Measurements from ENCODE around the gene XKR7. TPM values are rescaled to one million over a fixed set of nuclear protein-coding genes. Genes with fewer than 3 reads are reported as not detected.

XKR7 gene
- total and polyA plus RNA-seq, 2 donors (not counting 3 experiments of a cell fraction or from before 2014, with no cell fraction given), result 0.04 TPM; not detected in 1

GRCh38 chr20:31972471-31973021 is 4.6 kb downstream of the XKR7 start:
- FAIRE-seq, result no peak
- H3K27ac ChIP-seq (ENCODE audit: insufficient read depth, low read depth, low read length), result no peak overlapping the region
- no peaks in the 10 kb centered on the region for H3K4me1 ChIP-seq (ENCODE audit: control insufficient read depth, extremely low read depth, insufficient read depth, low read length)
- ChIA-PET POLR2A (no interaction called here), CTCF (interaction anchor here (1.8 kb wide), 1 partner anchor 21 kb away, joined by 5 read pairs; the partner anchor contains the start of gene PDRG1)
- no peak overlapping the region for H2AFZ ChIP-seq (ENCODE audit: low read depth, low read length)
- H3K9ac ChIP-seq (replicated peaks; ENCODE audit: extremely low read depth, insufficient read depth, low read length), result no peak overlapping the region
- BruUV-seq (replicated peaks), result no TSS peak
- no peaks in the 10 kb centered on the region for H4K20me1 ChIP-seq (replicated peaks; ENCODE audit: control insufficient read depth, extremely low read depth, insufficient read depth, low read length)
- DNase-seq (ENCODE audit: low read depth, low spot score), result no peak
- no peaks in the 10 kb centered on the region for H3K36me3 ChIP-seq (ENCODE audit: control insufficient read depth in 2 of 2, extremely low read depth in 1 of 2, insufficient read depth in 2 of 2, low read length in 2 of 2)
- no peaks in the 10 kb centered on the region for H3K79me2 ChIP-seq (ENCODE audit: control insufficient read depth, insufficient read depth, low read length)
- intact Hi-C loops (cut with micrococcal nuclease) (no loop called here), dilution Hi-C loops (cut with MboI; ENCODE audit: extremely low pct_ligation_motif_present, low sequenced_read_pairs) (no loop called here)
- H3K27me3 ChIP-seq (ENCODE audit: control insufficient read depth in 2 of 2, insufficient read depth in 2 of 2, low read length in 2 of 2), result peaks cover 6 to 11% of the 10 kb centered on the region in 2 experiments
- no peak overlapping the region for H3K4me3 ChIP-seq (replicated peaks in 1 of 3; ENCODE audit: insufficient read depth in 1 of 3, low read depth in 1 of 3, low read length in 3 of 3)
- no peak for TF ChIP-seq GATA2 (IDR thresholded peaks at IDR 0.05; ENCODE audit: insufficient read depth, insufficient read length, low read depth, low read length)
- no peak for TF ChIP-seq POLR2AphosphoS5 (IDR thresholded peaks at IDR 0.05; ENCODE audit: insufficient read depth, low read depth, low read length)
- no peak for TF ChIP-seq POLR2A (IDR thresholded peaks at IDR 0.05; ENCODE audit: low read depth, low read length)
- no peak for TF ChIP-seq MYC (IDR thresholded peaks at IDR 0.05; ENCODE audit: low read depth, low read length)
- no peak for TF ChIP-seq MAX (IDR thresholded peaks at IDR 0.05; ENCODE audit: insufficient read depth, insufficient read length)
- TF ChIP-seq FOS (IDR thresholded peaks at IDR 0.05; ENCODE audit: borderline replicate concordance, insufficient read depth, low read length), result no peak
- TF ChIP-seq JUN (IDR thresholded peaks at IDR 0.05; ENCODE audit: borderline replicate concordance, insufficient read depth, insufficient read length, low read depth), result no peak
- no peak for TF ChIP-seq EZH2 (IDR thresholded peaks at IDR 0.05; ENCODE audit: borderline replicate concordance, low read depth, low read length, severe bottlenecking)
- no peak for TF ChIP-seq CTCF (IDR thresholded peaks at IDR 0.05; ENCODE audit: extremely low read depth in 1 of 2, insufficient read depth in 1 of 2, low read depth in 1 of 2, low read length in 2 of 2)
- H3K9me1 ChIP-seq (replicated peaks; ENCODE audit: control insufficient read depth, extremely low read depth, insufficient read depth, low read length), result no peaks in the 10 kb centered on the region
- H3K4me2 ChIP-seq (ENCODE audit: insufficient read depth, low read length), result no peak overlapping the region
- no peaks in the 10 kb centered on the region for H3K9me3 ChIP-seq (replicated peaks; ENCODE audit: control insufficient read depth, insufficient read depth, low read length)
